Activated CD4-positive, alpha-beta T cell treated with anti-CD3 and anti-CD28 coated beads for 24 hours (primary cell): ENCODE data around the gene NME7.
"Not testable (repeated sequence)": the region's sequence is repeated elsewhere in the genome, so short reads cannot be mapped to it uniquely, and the experiment has no call there.

Experiments
- DNase-seq, 2 donors: peaks; one replicate each; pipeline ENCODE4 v3.0.0-alpha.2; 2020; ENCODE audit warnings: low read depth in 2 of 2

Gene NME7

GRCh38 chr1:169342096-169342495 is 25.5 kb downstream of the NME7 start:
- not testable (repeated sequence) for DNase-seq

- DNase-seq: no peak
Measured at GRCh38 chr1:169340882-169341281, 26.7 kb downstream of the NME7 start.

DNA sequence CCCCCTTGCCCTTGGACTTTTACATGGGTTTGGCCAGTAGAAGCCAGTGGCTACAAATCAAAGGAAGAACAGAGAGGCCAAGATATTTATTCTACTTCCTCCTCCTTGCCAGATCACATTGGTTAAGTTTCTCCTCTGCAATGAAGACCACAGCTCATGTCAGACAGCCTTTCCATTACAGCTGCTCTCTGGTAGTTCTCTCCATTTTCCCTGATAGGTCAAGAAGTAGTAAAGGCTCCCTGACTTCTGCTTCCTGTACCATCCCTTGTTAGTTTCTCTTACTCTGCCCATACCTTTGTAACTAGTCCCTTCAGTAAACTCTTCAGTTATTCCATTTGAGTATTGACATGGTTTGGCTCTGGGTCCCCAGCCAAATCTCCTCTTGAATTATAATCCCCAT is 27.8 kb downstream of the NME7 start:
- no peak for DNase-seq

GRCh38 chr1:169338617-169339016 is 29.0 kb downstream of the NME7 start:
- no peak for DNase-seq

DNA sequence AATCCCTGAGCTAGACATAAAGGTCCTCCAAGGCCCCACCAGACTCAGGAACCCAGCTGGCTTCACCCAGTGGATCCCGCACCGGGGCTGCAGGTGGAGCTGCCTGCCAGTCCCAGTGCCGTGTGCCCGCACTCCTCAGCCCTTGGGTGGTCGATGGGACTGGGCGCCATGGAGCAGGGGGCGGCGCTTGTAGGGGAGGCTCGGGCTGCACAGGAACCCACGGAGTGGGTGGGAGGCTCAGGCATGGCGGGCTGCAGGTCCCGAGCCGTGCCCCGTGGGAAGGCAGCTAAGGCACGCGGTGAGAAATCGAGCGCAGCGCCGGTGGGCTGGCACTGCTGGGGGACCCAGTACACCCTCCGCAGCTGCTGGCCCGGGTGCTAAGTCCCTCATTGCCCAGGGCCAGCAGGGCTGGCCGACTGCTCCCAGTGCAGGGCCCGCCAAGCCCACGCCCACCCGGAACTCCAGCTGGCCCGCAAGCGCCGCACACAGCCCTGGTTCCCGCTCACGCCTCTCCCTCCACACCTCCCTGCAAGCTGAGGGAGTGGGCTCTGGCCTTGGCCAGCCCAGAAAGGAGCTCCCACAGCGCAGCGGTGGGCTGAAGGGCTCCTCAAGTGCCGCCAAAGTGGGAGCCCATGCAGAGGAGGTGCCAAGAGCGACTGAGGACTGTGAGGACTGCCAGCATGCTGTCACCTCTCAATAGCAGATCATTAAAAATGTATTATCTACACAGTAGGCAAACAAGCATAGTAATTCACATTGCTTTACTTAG is 30.5 kb downstream of the NME7 start:
- DNase-seq: not testable (repeated sequence)

DNA sequence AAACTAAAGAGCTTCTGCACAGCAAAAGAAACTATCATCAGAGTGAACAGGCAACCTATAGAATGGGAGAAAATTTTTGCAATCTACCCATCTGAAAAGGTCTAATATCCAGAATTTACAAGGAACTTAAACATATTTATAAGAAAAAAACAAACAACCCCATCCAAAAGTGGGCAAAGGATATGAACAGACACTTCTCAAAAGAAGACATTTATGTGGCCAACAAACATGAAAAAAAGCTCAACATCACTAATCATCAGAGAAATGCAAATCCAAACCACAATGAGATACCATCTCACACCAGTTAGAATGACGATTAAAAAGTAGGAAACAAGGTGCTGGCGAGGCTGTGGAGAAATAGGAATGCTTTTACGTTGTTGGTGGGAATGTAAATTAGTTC is 32.9 kb downstream of the NME7 start:
- not testable (repeated sequence) for DNase-seq

GRCh38 chr1:169330927-169331326 is 36.7 kb downstream of the NME7 start:
- DNase-seq: no peak

- no peak for DNase-seq
Measured at GRCh38 chr1:169329383-169329782, 38.2 kb downstream of the NME7 start.

DNA sequence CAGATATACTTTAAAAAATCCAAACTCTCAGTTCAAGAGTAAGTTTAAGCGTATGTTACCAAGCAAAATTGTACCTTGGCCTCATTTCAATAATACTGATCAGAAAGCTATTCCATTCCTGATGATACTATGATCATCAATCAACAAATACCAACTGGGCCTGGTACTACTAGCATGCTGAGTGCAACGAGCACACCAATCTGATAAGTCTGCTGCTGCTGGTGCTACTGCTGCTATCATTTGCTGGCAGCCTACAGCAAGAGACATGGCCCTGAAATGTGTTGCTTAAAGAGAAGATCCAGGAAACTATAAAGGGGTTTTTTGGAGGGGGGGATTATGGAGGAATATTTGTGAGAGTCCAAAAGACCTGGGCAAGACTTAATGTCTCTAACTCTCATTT is 39.7 kb downstream of the NME7 start:
- DNase-seq: no peak

DNA sequence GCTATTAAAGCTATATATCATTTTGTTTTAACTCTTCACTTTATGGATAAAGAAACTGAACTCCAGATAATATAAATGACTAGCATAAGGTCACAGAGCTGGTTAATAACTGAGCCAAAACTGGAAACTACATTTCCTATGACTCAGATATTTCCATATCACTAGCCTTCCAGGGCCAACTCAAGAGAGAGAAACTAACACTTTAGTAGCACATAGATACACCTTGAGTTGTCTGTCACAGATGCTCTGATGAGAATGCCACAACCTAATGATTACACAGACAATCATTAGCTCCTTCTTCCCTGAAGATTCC is 40.7 kb downstream of the NME7 start:
- no peak for DNase-seq

- DNase-seq: no peak
Measured at GRCh38 chr1:169326261-169326955, 41.2 kb downstream of the NME7 start.

DNA sequence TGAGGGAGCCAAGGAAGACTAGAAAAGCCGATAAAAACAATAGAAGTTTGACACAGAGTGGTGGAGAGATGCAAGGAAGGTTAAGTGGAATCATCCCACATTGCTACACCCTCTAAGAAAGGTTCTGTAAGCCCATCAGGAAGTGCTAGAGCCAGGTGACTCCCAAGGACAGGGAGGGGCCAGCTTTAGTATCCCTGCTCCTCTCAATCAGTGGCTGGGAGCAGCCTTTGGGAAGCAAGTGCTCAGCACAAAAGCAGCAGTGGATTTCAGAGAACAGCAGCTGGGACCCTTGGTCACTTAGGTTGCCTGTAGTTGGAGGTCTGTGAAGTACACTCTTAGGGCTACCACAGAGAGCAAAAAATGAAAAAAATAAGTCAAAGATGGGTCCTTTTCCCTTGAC is 42.5 kb downstream of the NME7 start:
- DNase-seq: no peak

DNA sequence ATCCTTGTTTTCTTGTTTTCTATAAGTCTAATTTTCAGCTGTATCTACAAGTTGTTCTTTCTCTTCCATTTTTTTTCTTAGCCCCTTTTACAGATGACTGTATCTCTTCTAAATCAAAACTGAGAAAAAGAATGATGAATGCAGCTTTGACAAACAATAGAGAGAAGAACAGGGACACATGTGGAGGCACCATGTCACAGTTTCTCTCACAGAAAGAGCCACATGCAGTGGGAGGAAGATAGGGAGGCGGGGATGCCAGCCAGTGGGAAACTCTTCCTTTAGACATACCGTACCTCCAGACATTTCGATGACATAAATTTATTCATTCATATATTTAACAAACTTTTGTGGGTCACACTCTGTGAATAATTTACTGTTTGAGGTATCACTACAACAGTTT is 45.5 kb downstream of the NME7 start:
- DNase-seq: no peak

GRCh38 chr1:169321539-169321938 is 46.1 kb downstream of the NME7 start:
- no peak for DNase-seq

GRCh38 chr1:169318536-169319244 is 48.9 kb downstream of the NME7 start:
- DNase-seq: no peak

DNA sequence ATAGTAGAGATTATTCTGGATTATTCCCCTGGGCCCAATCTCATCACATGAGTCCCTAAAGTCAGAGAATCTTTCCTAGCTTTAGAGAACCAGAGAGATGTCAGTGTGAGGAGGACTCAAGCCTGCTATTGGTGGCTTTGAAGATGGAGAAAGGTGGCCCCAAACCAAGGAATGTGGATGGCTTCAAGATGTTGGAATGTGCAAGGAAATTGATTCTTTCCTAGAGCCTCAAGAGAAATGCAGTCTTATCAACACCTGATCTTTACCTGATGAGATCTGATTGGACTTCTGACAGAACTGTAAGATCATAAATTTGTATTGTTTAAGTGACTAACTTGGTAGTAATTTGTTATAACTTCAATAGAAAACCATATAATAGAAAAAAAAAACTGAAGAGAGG is 51.0 kb downstream of the NME7 start:
- no peak for DNase-seq

DNA sequence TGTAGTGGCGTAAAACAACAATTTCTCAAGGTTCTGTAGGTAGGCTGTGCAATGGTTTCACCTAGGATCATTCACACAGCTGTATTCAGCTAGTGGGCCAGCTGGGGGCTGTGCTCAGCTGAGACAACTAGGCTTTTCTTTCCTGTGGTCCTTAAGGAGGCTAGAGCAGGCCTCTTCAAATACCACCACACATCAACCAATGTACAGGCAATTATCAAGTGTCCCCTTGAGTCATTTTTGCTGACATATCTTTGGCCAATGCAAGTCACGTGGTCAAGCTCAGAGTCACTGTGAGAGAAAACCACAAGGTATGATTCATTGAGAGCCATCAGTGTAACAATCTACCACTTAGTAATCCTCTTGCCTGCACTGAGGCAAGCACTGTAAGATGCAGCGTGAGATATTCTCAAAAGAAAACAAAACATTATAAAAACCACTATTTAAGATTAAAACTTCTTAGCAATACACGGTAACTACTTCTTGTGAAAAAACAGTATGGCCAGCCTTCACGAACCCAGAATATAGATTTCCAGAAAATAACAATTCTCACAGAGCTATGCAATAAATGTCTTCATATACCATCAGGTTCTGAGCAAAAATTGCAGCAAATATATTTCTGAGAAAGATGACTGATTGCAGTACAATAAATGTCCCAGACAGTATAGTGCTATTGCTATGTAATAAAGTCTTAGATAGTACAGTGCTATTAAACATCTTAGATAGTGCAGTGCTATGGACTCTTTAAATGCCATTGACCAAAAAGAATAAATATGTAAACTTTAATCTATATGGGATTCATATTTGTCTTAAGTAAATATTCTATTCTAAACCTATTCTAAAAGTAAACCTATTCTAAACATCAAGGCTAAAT is 55.3 kb downstream of the NME7 start:
- no peak for DNase-seq

GRCh38 chr1:169309178-169310166 is 58.1 kb downstream of the NME7 start:
- DNase-seq: no peak

- DNase-seq: no peak
Measured at GRCh38 chr1:169308313-169309039, 59.1 kb downstream of the NME7 start.

DNA sequence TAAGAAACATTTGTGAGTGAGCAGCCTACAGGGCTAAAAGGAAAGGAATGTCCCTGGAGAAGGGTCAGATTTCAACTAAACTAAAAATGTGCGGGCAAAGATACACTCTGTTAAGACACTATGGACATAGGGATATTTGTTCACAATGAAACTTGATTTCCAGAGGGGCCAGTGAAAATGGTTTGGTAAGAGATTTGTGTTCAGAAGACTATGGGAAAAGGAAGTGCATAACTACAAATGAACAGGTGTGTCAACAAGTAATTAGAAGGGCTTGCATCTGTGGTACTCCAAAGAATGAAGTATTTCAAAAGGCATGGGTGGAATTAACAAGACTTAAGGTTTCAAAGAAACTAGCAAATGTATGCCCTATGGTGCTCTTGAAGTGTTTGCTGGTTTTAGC is 60.4 kb downstream of the NME7 start:
- no peak for DNase-seq
